HEK293 (cell line): ENCODE results near the gene FBXO40.

Experiments
- CTCF ChIA-PET: fragments of 350-600 bp; formaldehyde crosslinking; extraction: SDS; loops from one replicate; lab custom pipeline; 2021; ENCODE audit warnings: antibody characterized with exemption; lab: Yijun Ruan, JAX
- POLR2A ChIA-PET: fragments of 300-600 bp; formaldehyde crosslinking; extraction: SDS; loops from one replicate; lab custom pipeline; 2020; ENCODE audit warnings: antibody characterized with exemption, inconsistent platforms; lab: Yijun Ruan, JAX
- H3K27ac ChIP-seq: fragments of 200-500 bp; sonication (Bioruptor generic); 2 replicates; pipeline ENCODE4 v1.5.1; 2014; ENCODE audit warnings: low read depth, low read length, control low read depth, inconsistent platforms; ENCODE audit errors: extremely low read depth
- H3K36me3 ChIP-seq, 2 experiments: fragments of 200-500 bp in 1 of 2; sonication (Bioruptor generic) in 1 of 2; 1 replicate in 1 of 2; 2 replicates in 1 of 2; pipeline ENCODE4 v1.5.1; 2014 to 2017; ENCODE audit warnings: inconsistent platforms in 2 of 2, low read length in 2 of 2; ENCODE audit not compliant: control insufficient read depth in 2 of 2, insufficient read depth in 1 of 2
- H3K4me1 ChIP-seq: fragments of 200-500 bp; sonication (Bioruptor generic); 2 replicates; pipeline ENCODE4 v1.5.1; 2014; ENCODE audit warnings: mild to moderate bottlenecking, low read length, inconsistent platforms; ENCODE audit not compliant: control insufficient read depth, insufficient read depth
- H3K4me3 ChIP-seq: 2 replicates; pipeline ENCODE4 v1.5.1; 2011; ENCODE audit warnings: low read depth, mild to moderate bottlenecking, control low read depth, low read length, moderate library complexity
- H3K9me3 ChIP-seq: fragments of 200-500 bp; sonication (Bioruptor generic); 2 replicates; pipeline ENCODE4 v1.5.1; 2014; ENCODE audit warnings: low read depth, low read length, inconsistent platforms; ENCODE audit not compliant: control insufficient read depth, insufficient read depth
- SETDB1 ChIP-seq: IDR thresholded peaks from one replicate; pipeline ENCODE4 v1.6.1; 2017; ENCODE audit warnings: mild to moderate bottlenecking, low read length, moderate library complexity, mixed read lengths; ENCODE audit not compliant: insufficient read length
- ZBTB1 ChIP-seq: fragments of 450-650 bp; formaldehyde crosslinking; IDR thresholded peaks from 2 replicates; pipeline ENCODE4 v1.5.1; 2016; ENCODE audit warnings: missing biosample characterization, missing genetic modification characterization
- ZBTB11 ChIP-seq: fragments of 450-650 bp; formaldehyde crosslinking; conservative IDR thresholded peaks from 2 replicates; pipeline ENCODE4 v1.5.1; 2016; ENCODE audit warnings: low read depth, missing biosample characterization, missing genetic modification characterization
- ZBTB20 ChIP-seq: fragments of 450-650 bp; formaldehyde crosslinking; IDR thresholded peaks from 2 replicates; pipeline ENCODE4 v1.5.1; 2016; ENCODE audit warnings: missing biosample characterization, missing genetic modification characterization
- ZBTB7A ChIP-seq: fragments of 450-650 bp; formaldehyde crosslinking; IDR thresholded peaks from 2 replicates; pipeline ENCODE4 v1.5.1; 2016; ENCODE audit warnings: low read depth, missing biosample characterization, missing genetic modification characterization
- ZEB2 ChIP-seq: fragments of 450-650 bp; formaldehyde crosslinking; IDR thresholded peaks from 2 replicates; pipeline ENCODE4 v1.5.1; 2016; ENCODE audit warnings: missing biosample characterization, missing genetic modification characterization
- ZNF112 ChIP-seq: fragments of 450-650 bp; formaldehyde crosslinking; IDR thresholded peaks from 2 replicates; pipeline ENCODE4 v1.5.0; 2017; ENCODE audit warnings: missing biosample characterization, missing genetic modification characterization
- ZNF157 ChIP-seq: fragments of 450-650 bp; formaldehyde crosslinking; IDR thresholded peaks from 2 replicates; pipeline ENCODE4 v1.5.1; 2016; ENCODE audit warnings: missing biosample characterization, missing genetic modification characterization
- ZNF211 ChIP-seq: fragments of 450-650 bp; formaldehyde crosslinking; IDR thresholded peaks from 2 replicates; pipeline ENCODE4 v1.5.1; 2016; ENCODE audit warnings: low read depth, missing biosample characterization, missing genetic modification characterization
- ZNF266 ChIP-seq: fragments of 450-650 bp; formaldehyde crosslinking; IDR thresholded peaks from 2 replicates; pipeline ENCODE4 v1.5.1; 2016; ENCODE audit warnings: missing biosample characterization, missing genetic modification characterization, low read depth
- ZNF274 ChIP-seq, 2 experiments: fragments of 200-500 bp in 1 of 2; fragments of 450-650 bp in 1 of 2; sonication (Bioruptor generic) in 1 of 2; formaldehyde crosslinking in 1 of 2; IDR thresholded peaks; 2 replicates each; pipeline versions ENCODE4 v1.5.1 to v1.6.1; 2014 to 2016; ENCODE audit warnings: borderline replicate concordance in 1 of 2, inconsistent platforms in 1 of 2, low read length in 1 of 2, missing biosample characterization in 1 of 2, missing genetic modification characterization in 1 of 2
- ZNF426 ChIP-seq: fragments of 450-650 bp; formaldehyde crosslinking; IDR thresholded peaks from 2 replicates; pipeline ENCODE4 v1.5.1; 2017; ENCODE audit warnings: missing biosample characterization, missing genetic modification characterization, mild to moderate bottlenecking, inconsistent platforms, moderate library complexity
- ZNF544 ChIP-seq: fragments of 450-650 bp; formaldehyde crosslinking; IDR thresholded peaks from 2 replicates; pipeline ENCODE4 v1.5.0; 2017; ENCODE audit warnings: missing biosample characterization, missing genetic modification characterization
- ZNF610 ChIP-seq: fragments of 450-650 bp; formaldehyde crosslinking; IDR thresholded peaks from 2 replicates; pipeline ENCODE4 v1.5.1; 2016; ENCODE audit warnings: missing biosample characterization, missing genetic modification characterization, borderline replicate concordance
- ZNF624 ChIP-seq: fragments of 450-650 bp; formaldehyde crosslinking; IDR thresholded peaks from 2 replicates; pipeline ENCODE4 v1.5.1; 2017; ENCODE audit warnings: missing biosample characterization, missing genetic modification characterization
- ZNF76 ChIP-seq: fragments of 450-650 bp; formaldehyde crosslinking; IDR thresholded peaks from 2 replicates; pipeline ENCODE4; 2016; ENCODE audit warnings: low read depth, missing biosample characterization, missing genetic modification characterization, borderline replicate concordance
- ZNF791 ChIP-seq: fragments of 450-650 bp; formaldehyde crosslinking; IDR thresholded peaks from 2 replicates; pipeline ENCODE4 v1.5.1; 2016; ENCODE audit warnings: missing biosample characterization, missing genetic modification characterization
- ZNF843 ChIP-seq: fragments of 450-650 bp; formaldehyde crosslinking; IDR thresholded peaks from 2 replicates; pipeline ENCODE4 v1.5.1; 2016; ENCODE audit warnings: missing biosample characterization, missing genetic modification characterization
- TF ChIP-seq, protein P1 (sequence below): fragments of 450-650 bp; formaldehyde crosslinking; IDR thresholded peaks from 2 replicates; pipeline ENCODE4 v1.5.1; 2016; ENCODE audit warnings: missing biosample characterization, missing genetic modification characterization
- TF ChIP-seq, protein P2 (sequence below): fragments of 450-650 bp; formaldehyde crosslinking; IDR thresholded peaks from 2 replicates; pipeline ENCODE4 v1.5.1; 2016; ENCODE audit warnings: missing biosample characterization, missing genetic modification characterization
- TF ChIP-seq, protein P3 (sequence below): fragments of 450-650 bp; formaldehyde crosslinking; IDR thresholded peaks from 2 replicates; pipeline ENCODE4 v1.5.1; 2016; ENCODE audit warnings: missing biosample characterization, missing genetic modification characterization, low read depth
- TF ChIP-seq, protein P4 (sequence below): fragments of 450-650 bp; formaldehyde crosslinking; IDR thresholded peaks from 2 replicates; pipeline ENCODE4; 2016; ENCODE audit warnings: missing biosample characterization, missing genetic modification characterization

FBXO40 gene

DNA sequence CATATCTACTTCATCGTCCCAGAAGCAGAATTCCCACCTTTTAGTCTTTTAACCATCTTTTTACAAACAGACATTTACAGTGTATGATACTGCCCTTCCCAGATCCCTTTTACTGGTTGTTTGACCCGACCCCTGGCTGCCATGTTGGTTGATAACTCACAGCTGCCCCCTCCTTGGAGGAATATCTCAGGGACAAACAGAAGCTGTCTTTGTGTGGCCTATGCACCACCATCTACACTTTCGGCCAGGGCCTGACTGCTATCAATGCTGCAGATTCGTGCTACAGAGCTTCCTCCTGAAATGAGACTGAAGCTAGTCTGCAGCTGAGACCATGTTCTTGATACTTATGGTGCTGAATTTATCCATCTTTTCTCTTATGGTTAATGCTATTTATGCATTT, 40.8 kb upstream of the FBXO40 start (continued):
- TF ChIP-seq, protein P1, sequence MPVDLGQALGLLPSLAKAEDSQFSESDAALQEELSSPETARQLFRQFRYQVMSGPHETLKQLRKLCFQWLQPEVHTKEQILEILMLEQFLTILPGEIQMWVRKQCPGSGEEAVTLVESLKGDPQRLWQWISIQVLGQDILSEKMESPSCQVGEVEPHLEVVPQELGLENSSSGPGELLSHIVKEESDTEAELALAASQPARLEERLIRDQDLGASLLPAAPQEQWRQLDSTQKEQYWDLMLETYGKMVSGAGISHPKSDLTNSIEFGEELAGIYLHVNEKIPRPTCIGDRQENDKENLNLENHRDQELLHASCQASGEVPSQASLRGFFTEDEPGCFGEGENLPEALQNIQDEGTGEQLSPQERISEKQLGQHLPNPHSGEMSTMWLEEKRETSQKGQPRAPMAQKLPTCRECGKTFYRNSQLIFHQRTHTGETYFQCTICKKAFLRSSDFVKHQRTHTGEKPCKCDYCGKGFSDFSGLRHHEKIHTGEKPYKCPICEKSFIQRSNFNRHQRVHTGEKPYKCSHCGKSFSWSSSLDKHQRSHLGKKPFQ (tag by site-specific recombination): no peak
- no peak for TF ChIP-seq ZEB2 (tag by site-specific recombination)

GRCh38 chr3:121552797-121553196, 40.4 kb upstream of the FBXO40 start:
- ChIA-PET POLR2A (no interaction called here), CTCF (no interaction called here)
- no peak for TF ChIP-seq SETDB1
- no peak for TF ChIP-seq ZNF266 (tag by site-specific recombination)
- TF ChIP-seq, protein P2, sequence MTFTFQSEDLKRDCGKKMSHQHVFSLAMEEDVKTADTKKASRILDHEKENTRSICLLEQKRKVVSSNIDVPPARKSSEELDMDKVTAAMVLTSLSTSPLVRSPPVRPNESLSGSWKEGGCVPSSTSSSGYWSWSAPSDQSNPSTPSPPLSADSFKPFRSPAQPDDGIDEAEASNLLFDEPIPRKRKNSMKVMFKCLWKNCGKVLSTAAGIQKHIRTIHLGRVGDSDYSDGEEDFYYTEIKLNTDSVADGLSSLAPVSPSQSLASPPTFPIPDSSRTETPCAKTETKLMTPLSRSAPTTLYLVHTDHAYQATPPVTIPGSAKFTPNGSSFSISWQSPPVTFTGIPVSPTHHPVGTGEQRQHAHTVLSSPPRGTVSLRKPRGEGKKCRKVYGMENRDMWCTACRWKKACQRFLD: no peak
- no peak for TF ChIP-seq ZNF544 (tag by site-specific recombination)
- TF ChIP-seq ZNF274 (IDR thresholded peaks at IDR 0.05; ENCODE audit: low read length): no peak
- no peak for TF ChIP-seq ZNF274 (tag by site-specific recombination; IDR thresholded peaks at IDR 0.05; ENCODE audit: borderline replicate concordance)
- no peak for TF ChIP-seq ZNF112 (tag by site-specific recombination)
- no peak for TF ChIP-seq ZBTB7A
- TF ChIP-seq ZNF76 (tag by site-specific recombination): no peak
- TF ChIP-seq ZNF211 (tag by site-specific recombination): no peak
- TF ChIP-seq ZBTB1 (tag by site-specific recombination): no peak
- Histone ChIP-seq H3K4me3 (no peak overlapping the region), H3K9me3 (no peaks in the 10 kb centered on the region), H3K36me3 (no peaks in the 10 kb centered on the region), H3K27ac (no peak overlapping the region), H3K4me1 (no peaks in the 10 kb centered on the region)

DNA sequence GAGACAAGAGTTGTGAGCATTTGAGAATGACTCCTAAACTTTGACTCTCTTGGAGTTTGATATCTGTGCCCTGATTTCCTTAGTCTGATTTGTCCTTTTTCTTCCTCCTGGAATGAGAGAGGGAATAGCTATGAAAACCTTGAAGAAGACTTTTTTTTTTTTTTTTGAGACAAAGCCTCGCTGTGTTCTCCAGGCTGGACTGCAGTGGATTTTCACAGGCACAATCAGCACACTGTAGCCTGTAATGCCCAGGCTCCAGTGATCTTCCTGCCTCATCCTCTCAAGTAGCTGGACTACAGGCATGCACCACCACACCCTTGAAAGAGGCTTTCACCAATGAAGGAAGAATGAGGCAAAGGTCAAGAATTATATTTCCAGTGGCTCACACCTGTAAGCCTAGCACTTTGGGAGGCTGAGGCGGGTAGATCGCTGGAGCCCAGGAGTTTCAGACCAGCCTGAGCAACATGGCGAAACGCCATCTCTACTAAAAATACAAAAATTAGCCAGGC, 35.7 kb upstream of the FBXO40 start:
- Histone ChIP-seq H3K27ac (no peak overlapping the region), H3K4me1 (no peaks in the 10 kb centered on the region), H3K4me3 (no peak overlapping the region), H3K9me3 (no peaks in the 10 kb centered on the region)
- ChIA-PET CTCF (no interaction called here), POLR2A (no interaction called here)
- TF ChIP-seq, protein P3, sequence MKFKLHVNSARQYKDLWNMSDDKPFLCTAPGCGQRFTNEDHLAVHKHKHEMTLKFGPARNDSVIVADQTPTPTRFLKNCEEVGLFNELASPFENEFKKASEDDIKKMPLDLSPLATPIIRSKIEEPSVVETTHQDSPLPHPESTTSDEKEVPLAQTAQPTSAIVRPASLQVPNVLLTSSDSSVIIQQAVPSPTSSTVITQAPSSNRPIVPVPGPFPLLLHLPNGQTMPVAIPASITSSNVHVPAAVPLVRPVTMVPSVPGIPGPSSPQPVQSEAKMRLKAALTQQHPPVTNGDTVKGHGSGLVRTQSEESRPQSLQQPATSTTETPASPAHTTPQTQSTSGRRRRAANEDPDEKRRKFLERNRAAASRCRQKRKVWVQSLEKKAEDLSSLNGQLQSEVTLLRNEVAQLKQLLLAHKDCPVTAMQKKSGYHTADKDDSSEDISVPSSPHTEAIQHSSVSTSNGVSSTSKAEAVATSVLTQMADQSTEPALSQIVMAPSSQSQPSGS (tag by site-specific recombination): no peak
- TF ChIP-seq ZNF76 (tag by site-specific recombination) (no peak), ZNF610 (tag by site-specific recombination) (no peak), ZNF624 (tag by site-specific recombination) (no peak), ZNF157 (tag by site-specific recombination) (no peak), ZNF843 (tag by site-specific recombination) (no peak), ZNF791 (tag by site-specific recombination) (no peak), ZNF426 (tag by site-specific recombination) (no peak), ZBTB11 (tag by site-specific recombination) (no peak), ZBTB20 (tag by site-specific recombination) (no peak)
- TF ChIP-seq, protein P4, sequence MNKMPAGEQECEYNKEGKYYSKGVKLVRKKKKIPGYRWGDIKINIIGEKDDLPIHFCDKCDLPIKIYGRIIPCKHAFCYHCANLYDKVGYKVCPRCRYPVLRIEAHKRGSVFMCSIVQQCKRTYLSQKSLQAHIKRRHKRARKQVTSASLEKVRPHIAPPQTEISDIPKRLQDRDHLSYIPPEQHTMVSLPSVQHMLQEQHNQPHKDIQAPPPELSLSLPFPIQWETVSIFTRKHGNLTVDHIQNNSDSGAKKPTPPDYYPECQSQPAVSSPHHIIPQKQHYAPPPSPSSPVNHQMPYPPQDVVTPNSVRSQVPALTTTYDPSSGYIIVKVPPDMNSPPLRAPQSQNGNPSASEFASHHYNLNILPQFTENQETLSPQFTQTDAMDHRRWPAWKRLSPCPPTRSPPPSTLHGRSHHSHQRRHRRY (tag by site-specific recombination): no peak
- TF ChIP-seq, all 188 proteins: peak for 0
- H3K36me3 ChIP-seq: no peaks in the 10 kb centered on the region
